Mucosa of descending colon (tissue), 3 donors: ENCODE data around the gene DSE. TPM values are rescaled to one million over a fixed set of nuclear protein-coding genes. Genes with fewer than 3 reads are reported as not detected.

Experiments
- ATAC-seq: fragments of 200-7000 bp; cut with Tn5 transposase; one replicate; pipeline ENCODE4 v1.9.1; 2020; ENCODE audit warnings: mild to moderate bottlenecking, moderate library complexity
- DNase-seq, 3 donors: peaks; one replicate each; pipeline ENCODE4 v3.0.0-alpha.2; 2020
- H3K36me3 ChIP-seq: fragments of 200-600 bp; one replicate; pipeline ENCODE4 v1.8.0; 2021; ENCODE audit warnings: low read depth, mild to moderate bottlenecking
- H3K4me1 ChIP-seq: fragments of 200-600 bp; one replicate; pipeline ENCODE4 v1.8.0; 2021; ENCODE audit warnings: low read depth, mild to moderate bottlenecking
- H3K4me3 ChIP-seq: fragments of 200-600 bp; one replicate; pipeline ENCODE4 v1.8.0; 2021; ENCODE audit warnings: mild to moderate bottlenecking
- H3K9me3 ChIP-seq: fragments of 200-600 bp; one replicate; pipeline ENCODE4 v1.8.0; 2021; ENCODE audit warnings: mild to moderate bottlenecking
- intact Hi-C, 2 donors: fragments of 100-400 bp; cut with DNase I in 1 of 2; cut with micrococcal nuclease in 1 of 2; formaldehyde crosslinking; loops; one replicate each; pipeline versions ENCODE4 v1.11.0 to v1.11.1; 2022; cut with DNase I, micrococcal nuclease
- total RNA-seq, 3 donors: library from RNA; stranded (reverse); fragmentation: NEBNext Ultra II Directional in 2 of 3; extraction: Animal tissue kit (Norgen Biotek cat#: 25700) in 2 of 3; gene quantifications; one replicate each; pipeline versions ENCODE4 v1.2.1 to v1.2.4, GENCODE V29; 2021 to 2023
- TF ChIP-seq, protein P1 (sequence below): fragments of 200-600 bp; IDR thresholded peaks from one replicate; pipeline ENCODE4 v1.8.0; 2022; ENCODE audit warnings: antibody characterized with exemption, mild to moderate bottlenecking
- donor health status: DM: no; HTN: no; CAD: no; lungs with moderate emphysema.
- donor health status: DM: no; HTN: no; CAD: no.
- donor health status: DM: no; HTN: yes; CAD: no.

The DSE gene
- total RNA-seq, 3 donors from 2014 or later = 6.3 to 23.8 (median 14.4) TPM

DNA sequence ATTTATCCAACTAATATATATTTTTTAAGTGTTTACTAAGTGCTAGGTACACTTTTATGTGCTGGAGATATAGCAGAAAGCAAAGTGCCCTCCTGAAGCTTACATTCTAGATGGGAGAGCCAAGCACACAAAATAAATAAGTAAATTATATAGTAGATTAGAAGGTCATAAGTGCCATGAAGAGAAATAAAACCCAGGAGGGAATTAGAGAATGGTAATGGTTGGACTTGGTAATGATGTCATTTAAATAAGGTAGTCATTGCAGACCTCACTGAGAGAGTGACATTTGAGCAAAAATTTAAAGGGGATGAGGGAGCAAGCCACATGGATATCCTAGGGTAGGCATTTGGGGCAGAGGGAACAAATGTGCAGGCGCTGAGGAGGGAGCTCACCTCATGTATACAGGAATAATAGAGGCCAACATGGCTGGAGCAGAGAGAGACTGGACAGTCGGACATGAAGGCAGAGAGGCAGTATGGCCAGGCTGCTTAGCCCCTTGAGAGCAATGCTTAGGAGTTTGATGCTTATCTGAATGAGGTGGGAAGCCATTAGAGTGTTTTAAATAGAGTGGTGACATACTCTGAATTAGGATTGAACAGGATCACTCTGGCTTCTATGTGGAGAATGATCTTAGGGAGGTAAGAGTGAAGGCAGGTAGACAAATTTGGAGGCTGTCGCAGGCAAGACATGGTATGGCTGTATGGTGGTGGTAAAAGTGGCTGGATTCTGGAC, 14.1 kb downstream of the DSE start:
- ATAC-seq = no peak
- TF ChIP-seq, protein P1, sequence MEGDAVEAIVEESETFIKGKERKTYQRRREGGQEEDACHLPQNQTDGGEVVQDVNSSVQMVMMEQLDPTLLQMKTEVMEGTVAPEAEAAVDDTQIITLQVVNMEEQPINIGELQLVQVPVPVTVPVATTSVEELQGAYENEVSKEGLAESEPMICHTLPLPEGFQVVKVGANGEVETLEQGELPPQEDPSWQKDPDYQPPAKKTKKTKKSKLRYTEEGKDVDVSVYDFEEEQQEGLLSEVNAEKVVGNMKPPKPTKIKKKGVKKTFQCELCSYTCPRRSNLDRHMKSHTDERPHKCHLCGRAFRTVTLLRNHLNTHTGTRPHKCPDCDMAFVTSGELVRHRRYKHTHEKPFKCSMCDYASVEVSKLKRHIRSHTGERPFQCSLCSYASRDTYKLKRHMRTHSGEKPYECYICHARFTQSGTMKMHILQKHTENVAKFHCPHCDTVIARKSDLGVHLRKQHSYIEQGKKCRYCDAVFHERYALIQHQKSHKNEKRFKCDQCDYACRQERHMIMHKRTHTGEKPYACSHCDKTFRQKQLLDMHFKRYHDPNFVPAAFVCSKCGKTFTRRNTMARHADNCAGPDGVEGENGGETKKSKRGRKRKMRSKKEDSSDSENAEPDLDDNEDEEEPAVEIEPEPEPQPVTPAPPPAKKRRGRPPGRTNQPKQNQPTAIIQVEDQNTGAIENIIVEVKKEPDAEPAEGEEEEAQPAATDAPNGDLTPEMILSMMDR = no peak
- H3K9me3 ChIP-seq = no peaks in the 10 kb centered on the region
- no peaks in the 10 kb centered on the region for H3K36me3 ChIP-seq
- no peak for DNase-seq
- H3K4me1 ChIP-seq = peaks cover 12% of the 10 kb centered on the region
- no peak overlapping the region for H3K4me3 ChIP-seq
- intact Hi-C loops = no loop called here

DNA sequence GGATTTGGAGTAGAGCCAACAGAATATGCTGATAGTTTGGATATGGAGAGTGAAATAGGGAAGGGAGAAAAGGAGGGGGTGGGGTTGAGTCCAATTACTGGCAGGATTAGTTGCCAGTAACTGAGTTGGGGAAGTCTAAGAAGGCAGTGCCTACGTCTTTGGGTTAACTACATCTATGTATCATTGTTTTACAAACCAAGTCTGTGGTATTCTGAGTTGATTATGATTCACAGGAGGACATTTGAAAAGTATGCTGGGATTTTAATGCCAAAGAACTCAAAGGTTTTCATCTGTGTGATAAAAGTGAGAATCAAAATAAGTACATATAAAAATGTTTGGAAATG, 14.7 kb downstream of the DSE start:
- ATAC-seq (no peak), DNase-seq (no peak)
- intact Hi-C loops = no loop called here
- Histone ChIP-seq H3K9me3 (no peaks in the 10 kb centered on the region), H3K4me1 (peaks cover 7% of the 10 kb centered on the region), H3K4me3 (no peak overlapping the region), H3K36me3 (no peaks in the 10 kb centered on the region)
- TF ChIP-seq, protein P1 = no peak

DNA sequence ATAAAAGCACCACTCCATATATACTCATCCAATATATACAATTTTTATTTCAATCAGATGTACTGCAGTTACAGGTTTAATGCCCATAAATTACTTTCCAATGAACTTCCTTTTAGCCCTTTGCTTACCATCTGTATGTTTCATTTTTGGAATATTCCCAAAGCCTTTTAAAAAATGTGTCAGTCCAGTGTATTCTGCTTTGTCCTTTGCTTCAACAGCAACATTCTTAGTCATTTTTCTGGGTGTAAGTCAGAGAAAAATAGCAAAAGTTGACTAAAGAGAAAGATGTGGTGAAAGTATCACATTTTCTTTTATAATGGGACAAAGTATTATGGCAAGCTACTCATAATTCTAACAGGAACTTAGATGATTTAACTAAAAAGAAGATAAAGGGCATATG, 15.2 kb downstream of the DSE start:
- Histone ChIP-seq H3K4me3 (no peak overlapping the region), H3K9me3 (no peaks in the 10 kb centered on the region), H3K36me3 (no peaks in the 10 kb centered on the region), H3K4me1 (peaks cover 3% of the 10 kb centered on the region)
- TF ChIP-seq, protein P1 = no peak
- no peak for ATAC-seq
- intact Hi-C loops = no loop called here
- DNase-seq = no peak

DNA sequence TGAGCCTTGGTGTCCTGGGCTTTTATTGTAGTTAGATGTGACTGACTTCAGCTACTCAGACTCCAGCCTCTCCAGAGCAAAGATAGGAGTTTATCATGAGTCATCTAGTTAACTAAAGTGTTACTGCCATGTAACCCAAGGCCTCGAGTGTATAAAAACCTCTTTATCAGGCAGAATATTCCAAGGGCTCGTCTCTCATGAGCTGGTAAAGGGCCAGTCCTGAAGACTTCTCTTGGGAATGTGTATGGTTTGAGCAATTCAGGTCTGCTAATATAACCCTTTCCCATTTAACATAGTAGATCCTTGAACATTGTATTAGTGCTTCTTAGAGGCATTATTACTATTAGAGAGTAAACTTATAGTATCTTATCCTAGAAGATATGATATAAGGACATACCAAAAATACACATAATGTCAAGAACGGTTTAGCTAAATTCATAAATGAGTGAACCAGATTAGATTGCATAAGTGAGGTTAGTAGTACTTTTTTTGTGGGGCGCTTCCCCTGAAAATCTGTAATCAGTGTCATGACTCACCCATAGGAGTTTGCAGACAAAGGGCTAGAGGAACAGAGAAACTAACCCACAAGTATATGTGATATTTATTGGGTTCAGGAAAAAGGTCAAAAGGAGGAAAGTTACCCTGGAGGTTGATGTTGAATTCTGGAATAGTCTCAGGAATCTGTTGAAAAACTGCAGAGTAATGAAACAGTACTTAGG, 16.0 kb downstream of the DSE start:
- no peaks in the 10 kb centered on the region for H3K9me3 ChIP-seq
- TF ChIP-seq, protein P1 = no peak
- no peak overlapping the region for H3K4me3 ChIP-seq
- DNase-seq (no peak), ATAC-seq (peak; percentile 63)
- H3K4me1 ChIP-seq = no peaks in the 10 kb centered on the region
- H3K36me3 ChIP-seq = no peaks in the 10 kb centered on the region
- intact Hi-C loops = no loop called here

DNA sequence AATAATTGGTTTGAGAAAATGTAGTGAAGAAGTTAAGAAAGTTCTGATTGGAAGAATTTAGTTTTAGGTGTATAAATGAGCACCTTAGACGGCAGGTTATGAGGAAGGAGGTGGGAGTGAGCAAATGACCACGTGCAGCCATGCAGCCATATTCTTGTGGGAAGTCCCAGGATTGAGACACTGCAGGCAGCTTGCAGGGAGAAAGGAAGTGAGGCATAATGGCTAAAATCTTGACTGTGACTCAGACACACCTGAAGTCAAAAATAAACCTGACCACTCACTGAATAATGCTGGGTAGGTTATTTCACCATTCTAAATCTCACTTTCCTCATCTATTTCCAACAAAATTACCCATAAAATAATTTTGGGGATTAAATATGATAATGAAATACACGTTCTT, 16.6 kb downstream of the DSE start:
- TF ChIP-seq, protein P1 = no peak
- intact Hi-C loops = no loop called here
- DNase-seq (no peak), ATAC-seq (peak; percentile 48)
- H3K4me1 ChIP-seq = no peaks in the 10 kb centered on the region
- H3K9me3 ChIP-seq = no peaks in the 10 kb centered on the region
- H3K4me3 ChIP-seq = no peak overlapping the region
- H3K36me3 ChIP-seq = no peaks in the 10 kb centered on the region
